Mesenchymal stem cell (in vitro differentiated cells and primary cell): ENCODE data around the gene CD8B.
"Not testable (repeated sequence)": the region's sequence is repeated elsewhere in the genome, so short reads cannot be mapped to it uniquely, and the experiment has no call there.

Experiments used
- DNase-seq: peaks from one replicate; pipeline ENCODE4 v3.0.0-alpha.2; 2013
- H2AFZ ChIP-seq: one replicate; pipeline ENCODE4 v1.6.1; 2013; ENCODE audit warnings: low read depth, mild to moderate bottlenecking, control low read depth, inconsistent platforms, low read length, moderate library complexity
- H2AK5ac ChIP-seq: 2 replicates; pipeline ENCODE4 v1.6.1; 2013; ENCODE audit warnings: low read length, moderate library complexity, mild to moderate bottlenecking, inconsistent platforms; ENCODE audit not compliant: severe bottlenecking
- H2BK120ac ChIP-seq: one replicate; pipeline ENCODE4 v1.6.1; 2013; ENCODE audit warnings: low read depth, mild to moderate bottlenecking, inconsistent platforms, low read length, moderate library complexity
- H2BK12ac ChIP-seq, 2 experiments: one replicate each; pipeline ENCODE4 v1.6.1; 2013; ENCODE audit warnings: inconsistent platforms in 2 of 2, low read length in 2 of 2, mild to moderate bottlenecking in 2 of 2, moderate library complexity in 2 of 2, control low read depth in 1 of 2
- H2BK15ac ChIP-seq: one replicate; pipeline ENCODE4 v1.6.1; 2013; ENCODE audit warnings: mild to moderate bottlenecking, low read depth, inconsistent platforms; ENCODE audit not compliant: poor library complexity, severe bottlenecking
- H2BK5ac ChIP-seq: 2 replicates; pipeline ENCODE4 v1.6.1; 2013; ENCODE audit warnings: low read depth, mild to moderate bottlenecking, low read length, control low read depth, inconsistent platforms; ENCODE audit not compliant: poor library complexity, severe bottlenecking
- H3K14ac ChIP-seq, 2 experiments: one replicate each; pipeline ENCODE4 v1.6.1; 2013; ENCODE audit warnings: inconsistent platforms in 2 of 2, low read length in 2 of 2, control low read depth in 1 of 2, mild to moderate bottlenecking in 1 of 2, moderate library complexity in 1 of 2
- H3K18ac ChIP-seq, 2 experiments: one replicate each; pipeline ENCODE4 v1.6.1; 2013; ENCODE audit warnings: inconsistent platforms in 2 of 2, low read length in 2 of 2, control low read depth in 1 of 2, low read depth in 1 of 2, mild to moderate bottlenecking in 1 of 2
- H3K23ac ChIP-seq, 2 experiments: one replicate each; pipeline ENCODE4 v1.6.1; 2013; ENCODE audit warnings: inconsistent platforms in 2 of 2, low read length in 2 of 2, mild to moderate bottlenecking in 2 of 2, moderate library complexity in 2 of 2, control low read depth in 1 of 2
- H3K27ac ChIP-seq: 2 replicates; pipeline ENCODE4 v1.5.1; 2013; ENCODE audit warnings: mild to moderate bottlenecking, moderate library complexity, low read length, control low read depth, inconsistent platforms; ENCODE audit not compliant: poor library complexity, severe bottlenecking
- H3K27me3 ChIP-seq, 2 experiments: 2 replicates each; pipeline versions ENCODE4 v1.6.1 to v1.7.0; 2013; ENCODE audit warnings: low read length in 2 of 2, mild to moderate bottlenecking in 2 of 2, moderate library complexity in 2 of 2, control low read depth in 1 of 2, inconsistent platforms in 1 of 2; ENCODE audit not compliant: control insufficient read depth in 1 of 2, insufficient read depth in 1 of 2
- H3K36me3 ChIP-seq, 2 experiments: 2 replicates each; pipeline versions ENCODE4 v1.6.1 to v1.7.0; 2013; ENCODE audit warnings: low read length in 2 of 2, control low read depth in 1 of 2, inconsistent platforms in 1 of 2, low read depth in 1 of 2, mild to moderate bottlenecking in 1 of 2; ENCODE audit not compliant: insufficient read depth in 2 of 2, control insufficient read depth in 1 of 2
- H3K4ac ChIP-seq, 2 experiments: one replicate each; pipeline ENCODE4 v1.6.1; 2013; ENCODE audit warnings: inconsistent platforms in 2 of 2, low read length in 2 of 2, mild to moderate bottlenecking in 2 of 2, moderate library complexity in 2 of 2, control low read depth in 1 of 2, low read depth in 1 of 2
- H3K4me1 ChIP-seq: 2 replicates; pipeline ENCODE4 v1.6.1; 2013; ENCODE audit warnings: low read depth, low read length, control low read depth; ENCODE audit not compliant: control insufficient read depth, insufficient read depth
- H3K4me2 ChIP-seq: 2 replicates; pipeline ENCODE4 v1.6.1; 2013; ENCODE audit warnings: low read length, mild to moderate bottlenecking, inconsistent platforms; ENCODE audit not compliant: poor library complexity, severe bottlenecking
- H3K4me3 ChIP-seq, 2 experiments: 2 replicates each; pipeline versions ENCODE4 v1.5.1 to v1.7.0; 2013; ENCODE audit warnings: low read length in 2 of 2, mild to moderate bottlenecking in 2 of 2, control low read depth in 1 of 2, low read depth in 1 of 2; ENCODE audit not compliant: insufficient read depth in 1 of 2
- H3K79me1 ChIP-seq: replicated peaks from 2 replicates; pipeline ENCODE4 v1.6.1; 2013; ENCODE audit warnings: mild to moderate bottlenecking, control low read depth, low read length, inconsistent platforms; ENCODE audit not compliant: poor library complexity, severe bottlenecking
- H3K9ac ChIP-seq: 2 replicates; pipeline ENCODE4 v1.7.0; 2013; ENCODE audit warnings: mild to moderate bottlenecking, low read length, moderate library complexity
- H3K9me3 ChIP-seq: 2 replicates; pipeline ENCODE4 v1.7.0; 2013; ENCODE audit warnings: mild to moderate bottlenecking, low read length; ENCODE audit not compliant: control insufficient read depth
- H4K8ac ChIP-seq: one replicate; pipeline ENCODE4 v1.6.1; 2013; ENCODE audit warnings: inconsistent platforms, mild to moderate bottlenecking, low read length, moderate library complexity
- H4K91ac ChIP-seq: one replicate; pipeline ENCODE4 v1.6.1; 2013; ENCODE audit warnings: mild to moderate bottlenecking, low read length, inconsistent platforms
- WGBS: methylation state at CpG from one replicate; pipeline ENCODE4 v1.1.7; 2013; ENCODE audit warnings: mixed read lengths; 5-methylcytosine and 5-hydroxymethylcytosine counted together

The CD8B gene

GRCh38 chr2:86857688-86858087 lies 4.0 kb downstream of the CD8B start:
- not testable (repeated sequence) for H2AK5ac ChIP-seq, H4K8ac ChIP-seq, H3K14ac ChIP-seq, DNase-seq, H3K23ac ChIP-seq, H2BK120ac ChIP-seq, H3K27ac ChIP-seq, H3K9ac ChIP-seq, H4K91ac ChIP-seq, H2AFZ ChIP-seq, H2BK15ac ChIP-seq, H3K4me2 ChIP-seq, H2BK5ac ChIP-seq, H3K18ac ChIP-seq, H2BK12ac ChIP-seq, H3K4ac ChIP-seq, H3K79me1 ChIP-seq, H3K4me1 ChIP-seq, H3K9me3 ChIP-seq, H3K4me3 ChIP-seq, H3K36me3 ChIP-seq
- H3K27me3 ChIP-seq, result peaks cover 6 to 11% of the 10 kb centered on the region in 2 experiments
- 85% methylated on average over 5 of the region's 5 CpGs for WGBS

- H3K27me3 ChIP-seq, result peaks cover 6 to 11% of the 10 kb centered on the region in 2 experiments
- not testable (repeated sequence) for H4K8ac ChIP-seq, H3K9me3 ChIP-seq, H2BK120ac ChIP-seq, H3K18ac ChIP-seq, H3K9ac ChIP-seq, H3K36me3 ChIP-seq, H2AFZ ChIP-seq, H3K79me1 ChIP-seq, H2AK5ac ChIP-seq, H3K4me1 ChIP-seq, H3K4me3 ChIP-seq, H3K4me2 ChIP-seq, H2BK12ac ChIP-seq, H3K23ac ChIP-seq, H3K27ac ChIP-seq, H2BK5ac ChIP-seq, H2BK15ac ChIP-seq, DNase-seq, H3K14ac ChIP-seq, H3K4ac ChIP-seq, H4K91ac ChIP-seq
- WGBS, result no CpG with 5 or more reads among the region's 4 CpGs
Observed at GRCh38 chr2:86856498-86856897, 5.2 kb downstream of the CD8B start.

- not testable (repeated sequence) for H2AFZ ChIP-seq, H3K27ac ChIP-seq, H3K4me1 ChIP-seq, H3K23ac ChIP-seq, H2BK120ac ChIP-seq, H2BK5ac ChIP-seq, H4K91ac ChIP-seq, H3K27me3 ChIP-seq, H3K4me2 ChIP-seq, H3K18ac ChIP-seq, H3K14ac ChIP-seq, H2AK5ac ChIP-seq, H3K4me3 ChIP-seq, H3K79me1 ChIP-seq, H3K9me3 ChIP-seq, H3K4ac ChIP-seq, H3K36me3 ChIP-seq, H4K8ac ChIP-seq, H2BK15ac ChIP-seq, H3K9ac ChIP-seq, H2BK12ac ChIP-seq
- 91% methylated on average over 2 of the region's 6 CpGs for WGBS
- peak; percentile 3 for DNase-seq
Observed at GRCh38 chr2:86855981-86856380, 5.7 kb downstream of the CD8B start.

DNA sequence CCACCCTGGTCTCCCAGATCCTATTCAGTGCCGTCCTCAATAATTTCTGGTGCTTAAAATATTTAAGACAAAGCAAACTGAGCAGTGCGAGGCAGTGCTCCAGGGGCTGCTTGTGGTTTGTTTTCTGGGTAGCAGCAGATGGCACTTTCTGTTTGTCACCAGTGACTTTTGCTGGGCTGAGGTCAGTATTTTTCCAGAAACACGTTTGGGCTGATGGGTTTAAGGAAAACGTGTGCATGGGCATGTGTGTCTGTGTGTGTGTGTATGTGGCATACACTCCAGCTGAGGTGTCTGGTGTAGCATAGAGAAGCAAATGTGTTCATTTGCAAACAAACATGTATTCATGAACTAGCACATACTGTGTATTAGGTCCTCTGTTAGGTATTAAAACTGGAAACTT lies 10.1 kb downstream of the CD8B start:
- H3K4ac ChIP-seq, result not testable (repeated sequence)

More for the DNA sequence above, 10.1 kb downstream of the CD8B start:
- H2BK15ac ChIP-seq, H2BK120ac ChIP-seq, H3K23ac ChIP-seq, H3K4me3 ChIP-seq, H4K91ac ChIP-seq, H2BK12ac ChIP-seq, H3K36me3 ChIP-seq, H2BK5ac ChIP-seq, H3K14ac ChIP-seq, H3K9ac ChIP-seq, H2AK5ac ChIP-seq, H3K18ac ChIP-seq, H2AFZ ChIP-seq, H3K4me1 ChIP-seq, DNase-seq, H3K4me2 ChIP-seq, H3K27me3 ChIP-seq, H4K8ac ChIP-seq, H3K79me1 ChIP-seq, H3K27ac ChIP-seq, H3K9me3 ChIP-seq: not testable (repeated sequence)
- WGBS, result 85% methylated on average over 4 of the region's 4 CpGs
